ENCODE results near the gene SETDB1.
"Not testable (repeated sequence)": the region's sequence is repeated elsewhere in the genome, so short reads cannot be mapped to it uniquely, and the experiment has no call there.

SETDB1 gene

DNA sequence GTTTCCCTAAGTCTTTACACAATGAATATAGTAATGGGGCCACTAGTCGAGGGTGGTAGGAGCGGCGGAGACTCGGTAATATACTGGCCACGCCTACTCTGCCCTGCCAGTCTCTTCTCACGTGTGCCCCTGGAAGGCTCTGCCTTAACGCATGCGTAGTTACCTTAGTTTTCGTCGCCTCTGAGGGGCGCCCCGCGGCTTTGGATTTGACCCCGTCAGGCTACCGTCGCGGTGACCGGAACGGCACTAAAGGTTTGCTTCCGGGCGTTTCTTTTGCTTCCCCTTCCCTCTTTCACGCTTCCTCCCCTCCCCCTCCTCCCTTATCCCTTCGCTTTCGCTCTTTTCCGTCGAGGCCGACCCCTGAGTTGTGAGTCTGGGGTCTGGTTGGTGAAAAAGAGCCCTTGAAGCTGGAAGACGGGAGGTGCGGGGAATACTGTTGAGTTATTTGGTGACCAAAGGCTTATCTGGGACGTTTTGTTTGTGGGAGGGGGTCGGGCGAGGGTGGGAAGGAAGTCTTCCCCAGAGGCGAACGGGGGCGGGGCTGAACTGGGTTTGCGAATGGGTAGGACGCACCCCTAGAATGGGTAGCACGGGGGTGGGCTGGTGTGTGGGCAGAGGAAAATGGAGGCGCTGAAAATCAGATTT lies at the start of gene SETDB1:
Gene SETDB1, plus strand, starts transcription at position 267 of the 645 bp plus-strand sequence. CDS start 1,352 bp downstream, outside the sequence.
- DNase-seq (ENCODE audit: low read depth) = peak; percentile 85

DNA sequence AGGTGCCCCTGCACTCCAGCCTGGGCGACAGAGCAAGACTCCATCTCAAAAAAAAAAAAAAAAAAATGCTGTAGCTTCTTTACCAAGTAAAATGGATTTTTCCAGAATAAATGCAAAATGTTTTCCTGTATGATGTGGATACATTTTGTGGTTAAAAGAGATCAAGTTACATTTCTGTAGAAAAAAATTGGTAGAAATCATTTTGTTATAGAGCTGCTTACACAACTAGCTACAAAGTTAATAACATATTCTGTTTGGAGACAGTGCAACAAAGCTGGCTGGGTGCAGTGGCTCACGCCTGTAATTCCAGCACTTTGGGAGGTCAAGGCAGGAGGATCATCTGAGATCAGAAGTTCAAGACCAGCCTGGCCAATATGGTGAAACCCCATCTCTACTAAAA lies 47.2 kb upstream of the SETDB1 start:
- DNase-seq (ENCODE audit: low read depth) = not testable (repeated sequence)

DNA sequence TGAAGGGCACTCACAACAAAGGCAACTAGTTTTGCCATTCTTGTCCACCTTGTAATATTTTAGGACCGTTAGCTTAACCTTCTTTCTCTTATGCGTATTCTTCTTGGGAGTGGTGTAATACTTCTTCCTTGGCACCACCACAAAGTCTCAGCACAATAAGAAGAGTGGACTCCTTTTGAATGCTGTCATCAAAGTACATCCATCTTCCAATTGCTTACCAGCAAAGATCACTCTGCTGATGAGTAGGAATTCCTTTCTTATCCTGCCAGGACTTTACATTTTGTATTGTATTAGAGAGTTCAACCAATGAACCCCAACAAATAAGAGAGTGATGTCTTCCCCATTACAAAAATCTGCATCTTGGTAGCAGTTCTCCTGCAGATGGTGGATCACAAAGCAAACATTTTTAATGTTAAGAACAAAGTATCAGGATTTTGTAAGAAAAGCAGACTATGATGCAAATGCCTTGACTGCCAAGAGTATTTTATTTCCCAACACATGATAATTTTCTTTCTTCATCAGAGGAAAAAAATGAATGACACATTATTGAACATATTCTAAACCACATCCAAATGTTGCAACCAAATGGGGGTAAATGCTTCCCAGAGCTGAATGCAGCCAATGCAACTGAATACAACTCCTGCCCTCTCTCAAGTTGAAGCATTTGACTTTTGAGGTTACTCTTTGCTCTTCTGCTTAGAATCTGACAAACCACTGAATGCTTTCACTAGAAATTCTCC lies 44.7 kb upstream of the SETDB1 start:
- DNase-seq (ENCODE audit: low read depth) = no peak

DNA sequence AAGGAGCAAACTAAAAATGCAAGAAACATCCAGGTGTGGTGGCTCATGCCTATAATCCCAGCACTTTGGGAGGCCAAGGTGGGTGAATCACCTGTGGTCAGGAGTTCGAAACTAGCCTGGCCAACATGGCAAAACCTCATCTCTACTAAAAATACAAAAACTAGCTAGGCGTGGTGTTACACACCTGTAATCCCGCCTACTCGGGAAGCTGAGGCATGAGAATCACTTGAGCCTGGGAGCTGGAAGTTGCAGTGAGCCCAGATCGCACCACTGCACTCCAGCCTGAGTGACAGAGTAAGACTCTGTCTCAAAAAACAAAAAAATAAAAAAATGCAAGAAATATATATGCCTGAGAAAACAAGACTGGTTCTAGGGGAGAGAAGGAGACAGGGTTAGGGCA lies 43.0 kb upstream of the SETDB1 start:
- DNase-seq (ENCODE audit: low read depth) = not testable (repeated sequence)

DNA sequence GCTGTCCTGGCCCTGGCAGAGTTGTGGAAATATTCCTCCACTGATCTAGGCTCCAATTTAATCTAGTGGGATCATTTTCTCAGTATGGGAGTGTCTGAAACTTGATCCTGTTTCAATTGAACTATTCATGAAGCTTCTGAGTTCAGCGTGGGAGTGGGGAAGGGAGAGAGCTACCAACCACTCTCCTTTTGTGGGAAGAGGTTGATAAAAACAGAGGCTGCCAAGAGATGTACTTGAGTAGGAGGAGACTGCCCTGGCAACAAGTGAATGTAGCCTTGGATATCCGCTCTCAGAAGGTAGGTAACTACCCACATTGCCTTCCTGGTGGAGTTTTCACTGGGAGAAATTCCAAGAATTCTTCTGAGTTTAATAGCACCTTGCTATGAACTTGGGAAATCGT lies 39.1 kb upstream of the SETDB1 start, which contains the start of gene CTXND2:
Gene CTXND2, plus strand, starts transcription at position 119 of the 400 bp plus-strand sequence. CDS start 25,179 bp downstream, outside the sequence.
- no peak for DNase-seq (ENCODE audit: low read depth)

DNA sequence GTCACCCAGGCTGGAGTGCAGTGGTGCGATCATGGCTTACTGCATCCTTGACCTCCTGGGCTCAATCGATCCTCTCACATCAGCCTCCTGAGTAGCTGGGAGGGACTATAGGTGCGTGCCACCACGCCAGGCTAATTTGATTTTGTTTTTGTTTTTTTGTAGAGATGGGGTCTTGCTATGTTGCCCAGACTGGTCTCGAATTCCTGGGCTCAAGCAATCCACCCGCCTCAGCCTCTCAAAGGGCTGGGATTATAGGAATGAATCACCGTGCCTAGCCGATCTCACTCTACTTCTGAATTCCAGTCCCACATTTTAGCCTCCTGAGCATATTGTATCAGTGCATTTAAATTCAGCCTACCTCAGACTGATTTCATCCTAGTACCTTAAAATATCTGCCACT lies 37.4 kb upstream of the SETDB1 start:
- DNase-seq (ENCODE audit: low read depth) = no peak

DNA sequence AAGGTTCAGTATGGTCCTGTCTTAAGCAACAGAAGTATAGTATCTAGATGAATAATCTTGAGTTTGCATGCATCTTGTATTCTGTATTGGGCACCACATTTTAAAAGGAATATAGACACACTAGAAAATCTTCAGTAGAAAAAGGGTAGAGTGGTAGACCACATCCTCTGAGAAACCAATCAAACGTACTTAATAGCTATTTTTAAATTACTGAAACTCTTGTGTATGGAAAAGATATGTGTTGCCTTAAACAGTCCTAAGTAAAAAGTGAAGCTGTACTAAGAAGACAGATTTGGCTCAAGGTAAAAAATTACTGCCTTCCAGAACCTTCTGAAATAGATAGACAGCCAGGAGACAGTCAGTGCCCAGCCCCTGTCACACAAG lies 36.1 kb upstream of the SETDB1 start:
- DNase-seq (ENCODE audit: low read depth) = no peak

DNA sequence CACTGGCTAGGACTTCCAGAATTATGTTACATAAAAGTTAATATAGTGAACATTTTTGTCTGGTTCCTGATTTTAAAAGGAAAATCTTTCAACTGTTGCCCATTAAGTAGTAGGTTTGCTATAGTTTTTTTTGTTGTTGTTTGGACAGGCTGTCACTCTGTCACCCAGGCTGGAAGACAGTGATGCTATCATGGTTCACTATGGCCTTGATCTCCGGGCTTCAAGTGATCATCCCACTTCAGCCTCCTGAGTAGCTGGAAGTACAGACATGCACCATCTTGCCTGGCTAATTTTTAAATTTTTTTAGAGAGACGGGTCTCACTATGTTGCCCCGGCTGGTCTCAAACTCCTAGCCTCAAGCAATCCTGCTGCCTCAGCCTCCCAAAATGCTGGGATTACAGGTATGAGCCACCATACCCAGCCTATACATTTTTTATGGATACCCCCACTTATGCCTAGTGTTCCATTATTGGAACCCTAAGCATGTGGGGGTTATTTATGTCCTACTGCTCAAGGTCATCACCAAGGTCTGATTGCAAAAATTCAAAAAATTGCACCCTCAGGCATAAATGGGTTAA lies 32.7 kb upstream of the SETDB1 start:
- DNase-seq (ENCODE audit: low read depth) = no peak

DNA sequence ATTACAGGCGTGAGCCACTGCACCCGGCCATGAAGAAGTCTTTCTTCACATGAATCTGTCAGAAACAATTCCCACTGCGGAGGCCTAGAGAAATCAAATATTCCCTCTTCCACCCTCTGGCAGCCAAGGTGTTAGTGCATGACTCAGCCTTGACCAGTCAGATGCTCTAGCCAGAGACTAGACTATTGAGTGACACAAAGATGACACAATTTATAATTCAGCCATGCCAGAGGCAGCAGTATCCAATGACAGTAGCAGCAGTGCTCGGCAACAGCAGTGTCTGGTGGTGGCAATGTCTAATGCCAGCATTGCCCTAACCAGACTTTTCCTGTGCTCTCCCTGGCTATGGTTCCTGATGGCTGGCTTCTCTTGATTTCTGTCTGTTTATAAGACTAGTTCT lies 30.5 kb upstream of the SETDB1 start:
- no peak for DNase-seq (ENCODE audit: low read depth)

DNA sequence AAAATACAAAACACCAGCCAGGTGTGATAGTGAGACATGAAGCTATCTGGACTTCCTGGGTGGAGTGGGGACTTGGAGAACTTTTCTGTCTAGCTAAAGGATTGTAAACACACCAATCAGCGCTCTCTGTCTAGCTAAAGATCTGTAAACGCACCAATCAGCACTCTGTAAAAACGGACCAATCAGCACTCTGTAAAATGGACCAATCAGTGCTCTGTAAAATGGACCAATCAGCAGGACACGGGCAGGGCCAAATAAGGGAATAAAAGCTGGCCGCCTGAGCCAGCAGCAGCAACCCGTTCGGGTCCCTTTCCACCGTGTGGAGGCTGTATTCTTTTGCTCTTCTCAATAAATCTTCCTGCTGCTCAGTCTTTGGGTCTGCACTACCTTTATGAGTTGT lies 26.4 kb upstream of the SETDB1 start:
- DNase-seq (ENCODE audit: low read depth) = not testable (repeated sequence)

DNA sequence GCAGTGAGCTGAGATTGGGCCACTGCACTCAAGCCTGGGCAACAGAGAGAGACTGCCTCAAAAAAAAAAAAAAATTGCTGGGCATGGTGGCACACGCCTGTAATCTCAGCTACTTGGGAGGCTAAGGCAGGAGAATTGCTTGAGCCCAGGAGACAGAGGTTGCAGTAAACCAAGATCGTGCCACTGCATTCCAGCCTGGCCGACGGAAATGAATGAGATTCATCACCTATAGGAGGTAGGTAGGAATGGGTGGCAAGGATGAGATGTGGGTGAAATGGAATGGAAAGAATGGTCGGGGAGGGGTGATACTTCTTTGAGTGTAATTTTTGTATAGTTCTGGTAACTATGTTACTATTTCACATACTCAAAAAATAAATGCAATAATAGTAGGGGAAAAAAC lies 23.8 kb upstream of the SETDB1 start:
- DNase-seq (ENCODE audit: low read depth) = no peak

DNA sequence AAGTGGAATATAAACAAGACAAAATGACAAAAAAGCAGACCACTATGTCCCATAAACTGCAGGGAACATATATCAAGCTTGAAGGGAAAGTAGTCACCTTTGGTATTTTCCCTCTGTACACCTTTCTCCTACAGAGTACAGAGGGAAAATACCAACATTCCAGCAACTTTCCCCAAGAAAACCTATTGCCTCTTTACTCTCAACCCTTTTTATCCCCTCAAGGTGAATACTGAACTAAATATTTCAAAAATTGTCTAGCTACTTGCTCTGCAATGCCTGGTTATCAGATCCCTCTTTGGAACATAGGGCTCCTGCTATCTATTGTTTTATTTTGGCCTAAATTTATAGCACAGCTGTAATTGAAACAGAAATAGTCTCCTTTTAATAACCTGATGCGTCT lies 23.4 kb upstream of the SETDB1 start:
- DNase-seq (ENCODE audit: low read depth) = no peak

DNA sequence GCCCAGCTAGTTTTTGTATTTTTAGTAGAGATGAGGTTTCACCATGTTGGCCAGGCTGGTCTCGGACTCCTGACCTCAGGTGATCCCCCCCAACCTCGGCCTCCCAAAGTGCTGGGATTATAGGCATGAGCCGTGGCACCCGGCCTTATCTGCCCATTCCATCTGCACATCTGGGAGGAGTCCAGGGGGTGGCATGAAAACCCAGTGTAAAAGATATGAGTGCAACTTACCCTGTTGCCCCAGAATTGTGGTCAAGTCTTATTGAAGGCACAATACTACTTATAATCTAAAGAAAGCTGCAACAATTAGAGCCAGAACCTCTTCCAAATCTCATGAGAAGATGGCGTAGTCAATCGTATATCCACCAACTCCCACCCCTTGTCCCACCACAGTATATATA lies 20.9 kb upstream of the SETDB1 start:
- DNase-seq (ENCODE audit: low read depth) = no peak

DNA sequence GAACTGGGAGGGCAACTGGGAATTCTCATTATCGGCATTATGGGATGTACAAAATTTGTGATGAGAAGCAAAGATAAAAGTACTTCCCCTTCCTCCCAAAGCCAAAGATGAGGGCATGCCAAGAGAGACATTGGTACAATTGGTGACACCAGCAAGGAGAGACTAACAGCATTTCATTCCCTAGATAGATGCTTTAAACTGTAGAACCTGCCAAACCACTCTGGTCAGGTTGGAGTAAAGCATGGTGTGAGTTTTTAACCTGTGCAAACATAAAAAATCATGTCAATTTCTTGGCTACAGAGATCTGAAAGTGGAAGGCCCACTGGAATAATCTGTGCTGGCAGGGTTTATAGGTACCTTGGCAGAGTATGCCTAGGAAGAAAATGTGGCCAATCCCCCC lies 19.8 kb upstream of the SETDB1 start:
- no peak for DNase-seq (ENCODE audit: low read depth)

DNA sequence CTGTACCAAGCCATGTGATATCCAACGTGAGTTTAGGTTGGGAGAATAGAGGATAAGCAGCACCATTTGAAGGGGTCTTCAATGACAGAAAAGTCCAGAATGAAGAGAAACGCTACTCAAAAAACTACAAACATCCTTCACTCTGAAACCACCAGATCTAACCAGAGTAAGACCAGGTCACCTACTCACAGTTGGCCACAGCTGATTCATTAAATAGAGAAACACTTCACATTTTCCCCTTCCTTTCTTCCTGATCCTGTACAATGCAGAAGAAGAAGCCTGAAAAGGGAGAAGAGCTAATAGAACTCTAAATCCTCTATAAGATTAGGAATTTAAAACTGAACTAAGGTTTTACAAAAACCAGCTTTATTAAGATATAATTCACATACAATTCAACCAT lies 19.4 kb upstream of the SETDB1 start:
- no peak for DNase-seq (ENCODE audit: low read depth)

DNA sequence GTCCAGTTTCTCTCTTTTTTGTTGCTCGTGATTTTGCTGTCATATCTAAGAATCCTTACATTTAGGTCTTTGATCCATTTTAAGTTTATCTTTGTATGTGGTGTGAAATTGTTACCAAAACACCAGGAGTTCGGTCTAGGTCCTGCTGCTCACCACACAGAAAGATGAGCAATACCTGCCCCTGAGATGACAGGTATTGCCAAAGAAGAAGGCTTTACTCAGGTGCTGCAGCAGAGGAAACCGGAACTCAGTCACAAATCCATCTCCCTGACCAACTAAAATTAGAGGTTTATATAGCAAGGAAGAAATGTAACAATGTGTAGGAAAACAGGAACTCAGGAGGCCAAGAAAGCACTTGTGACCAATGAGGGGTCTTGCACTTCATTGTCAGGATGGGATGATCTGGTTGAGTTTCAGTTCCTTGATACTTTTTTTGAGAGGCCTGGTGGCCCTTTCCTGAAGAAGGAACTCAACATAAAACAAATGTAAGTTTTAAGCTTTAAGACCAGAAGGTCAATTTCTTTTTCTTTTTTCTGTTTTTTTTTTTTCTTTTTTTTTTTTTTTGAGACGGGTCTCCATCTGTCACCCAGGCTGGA lies 16.5 kb upstream of the SETDB1 start:
- no peak for DNase-seq (ENCODE audit: low read depth)

DNA sequence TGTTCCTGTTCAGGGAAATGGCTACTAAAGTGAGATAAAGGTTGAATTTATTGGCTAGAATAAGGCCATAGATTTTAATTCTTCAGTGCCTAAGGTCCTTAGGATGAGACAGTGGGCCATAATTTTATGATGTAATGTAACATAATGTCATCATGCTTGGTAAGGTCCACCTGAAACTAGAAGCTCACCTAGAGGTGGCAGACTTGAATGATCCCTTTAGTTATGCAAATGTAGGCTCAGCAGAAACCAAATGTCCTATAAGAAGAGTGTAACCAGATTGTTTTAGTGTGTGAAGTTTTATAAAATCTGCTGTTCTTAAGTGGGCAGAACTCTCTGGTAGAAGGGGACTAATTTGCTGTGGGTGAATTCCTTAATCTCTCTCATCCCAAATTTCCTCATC lies 13.5 kb upstream of the SETDB1 start:
- no peak for DNase-seq (ENCODE audit: low read depth)

DNA sequence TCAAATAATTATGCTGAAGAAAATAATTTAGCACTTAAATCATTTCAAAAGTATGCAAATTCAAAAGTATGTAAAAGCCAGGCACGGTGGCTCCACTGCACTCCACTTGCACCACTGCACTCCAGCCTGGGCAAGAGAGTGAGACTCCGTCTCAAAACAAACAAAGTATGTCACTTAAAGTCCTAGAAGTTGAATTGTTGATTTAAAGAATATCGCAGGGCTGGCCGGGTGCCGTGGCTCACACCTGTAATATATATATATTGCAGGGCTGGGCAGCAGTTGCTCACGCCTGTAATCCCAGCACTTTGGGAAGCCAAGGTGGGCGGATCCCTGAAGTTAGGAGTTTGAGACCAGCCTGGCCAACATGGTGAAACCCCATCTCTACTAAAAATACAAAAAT lies 8.8 kb upstream of the SETDB1 start:
- DNase-seq (ENCODE audit: low read depth) = no peak

DNA sequence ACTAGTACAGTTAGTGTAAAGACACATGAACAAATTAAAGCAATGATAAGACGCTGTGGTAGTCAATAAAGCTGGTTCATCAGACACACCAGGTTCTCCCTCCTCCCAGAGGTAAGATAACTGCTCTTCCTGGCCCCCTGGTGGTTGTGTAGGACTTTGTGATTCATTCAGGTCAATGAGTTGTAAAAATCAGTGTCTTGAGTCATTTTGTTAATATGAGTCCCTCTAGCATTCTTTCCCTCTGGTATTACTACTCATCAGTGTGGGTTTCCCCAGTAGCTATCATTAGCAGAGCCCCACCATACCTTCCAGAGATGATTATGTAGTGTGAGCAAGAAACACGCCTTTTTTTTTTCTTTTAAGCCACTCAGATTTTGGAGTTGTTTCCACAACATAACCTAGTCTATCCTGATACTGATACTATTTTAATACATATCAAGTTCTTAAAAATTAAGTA lies 3.6 kb upstream of the SETDB1 start:
- peak; percentile 34 for DNase-seq (ENCODE audit: low read depth)

DNA sequence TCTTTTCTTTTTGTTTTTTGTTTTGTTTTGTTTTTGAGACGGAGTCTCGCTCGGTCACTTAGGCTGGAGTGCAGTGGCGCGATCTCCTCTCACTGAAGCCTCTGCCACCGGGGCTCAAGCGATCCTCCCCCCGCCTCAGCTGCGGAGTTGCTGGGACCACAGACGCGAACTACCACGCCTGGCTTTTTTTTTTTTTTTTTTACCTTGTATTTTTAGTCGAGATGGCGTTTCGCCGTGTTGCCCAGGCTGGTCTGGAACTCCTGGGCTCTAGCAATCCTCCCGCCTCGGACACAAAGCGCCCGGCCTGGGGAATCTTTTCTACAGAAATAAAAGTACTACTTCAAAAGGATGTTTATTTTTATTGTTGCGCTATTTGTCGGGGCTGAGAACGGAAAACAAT lies 1.1 kb upstream of the SETDB1 start:
- no peak for DNase-seq (ENCODE audit: low read depth)

DNA sequence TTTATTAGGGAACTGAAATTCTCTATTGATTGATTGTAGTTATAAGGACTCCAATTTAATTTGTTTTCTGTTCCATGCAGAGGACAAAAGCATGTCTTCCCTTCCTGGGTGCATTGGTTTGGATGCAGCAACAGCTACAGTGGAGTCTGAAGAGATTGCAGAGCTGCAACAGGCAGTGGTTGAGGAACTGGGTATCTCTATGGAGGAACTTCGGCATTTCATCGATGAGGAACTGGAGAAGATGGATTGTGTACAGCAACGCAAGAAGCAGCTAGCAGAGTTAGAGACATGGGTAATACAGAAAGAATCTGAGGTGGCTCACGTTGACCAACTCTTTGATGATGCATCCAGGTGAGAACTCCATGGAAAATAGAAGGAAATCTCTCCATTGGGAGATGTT lies 1.5 kb downstream of the SETDB1 start:
- no peak for DNase-seq (ENCODE audit: low read depth)

DNA sequence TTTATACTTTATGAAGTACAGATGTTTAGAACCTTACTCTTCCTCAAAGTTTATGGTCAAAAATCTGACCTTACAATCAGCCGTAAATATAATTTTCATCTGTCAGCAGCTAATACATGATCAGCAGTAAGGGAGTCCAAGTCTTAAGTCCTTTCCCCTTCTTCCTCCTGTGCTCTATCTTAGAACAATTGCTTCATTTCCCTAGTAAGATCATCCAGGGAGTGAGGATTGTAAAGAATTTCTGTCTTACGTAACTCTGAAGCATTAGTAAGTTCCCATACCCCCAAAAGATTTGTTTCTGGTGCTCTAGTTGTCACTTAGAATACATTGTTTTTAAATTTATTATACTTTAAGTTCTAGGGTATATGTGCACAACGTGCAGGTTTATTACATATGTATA lies 2.1 kb downstream of the SETDB1 start:
- DNase-seq (ENCODE audit: low read depth) = no peak

DNA sequence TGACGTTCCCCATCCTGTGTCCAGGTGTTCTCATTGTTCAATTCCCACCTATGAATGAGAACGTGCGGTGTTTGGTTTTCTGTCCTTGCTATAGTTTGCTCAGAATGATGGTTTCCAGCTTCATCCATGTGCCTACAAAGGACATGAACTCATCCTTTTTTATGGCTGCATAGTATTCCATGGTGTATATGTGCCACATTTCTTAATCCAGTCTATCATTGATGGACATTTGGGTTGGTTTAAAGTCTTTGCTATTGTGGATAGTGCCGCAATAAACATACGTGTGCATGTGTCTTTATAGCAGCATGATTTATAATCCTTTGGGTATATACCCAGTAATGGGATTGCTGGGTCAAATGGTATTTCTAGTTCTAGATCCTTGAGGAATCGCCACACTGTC lies 2.6 kb downstream of the SETDB1 start:
- DNase-seq (ENCODE audit: low read depth) = not testable (repeated sequence)
